ENCODE measurements around the gene EHBP1L1. TPM values are rescaled to one million over a fixed set of nuclear protein-coding genes. Genes with fewer than 3 reads are reported as not detected.
A peak's percentile ranks its signal among the peaks of the same experiment; 100 is the strongest.
"Not testable (repeated sequence)": the region's sequence is repeated elsewhere in the genome, so short reads cannot be mapped to it uniquely, and the experiment has no call there.

Gene EHBP1L1
- total RNA-seq, 4 donors from 2014 or later: 46.5 to 101 (median 87.4) TPM

DNA sequence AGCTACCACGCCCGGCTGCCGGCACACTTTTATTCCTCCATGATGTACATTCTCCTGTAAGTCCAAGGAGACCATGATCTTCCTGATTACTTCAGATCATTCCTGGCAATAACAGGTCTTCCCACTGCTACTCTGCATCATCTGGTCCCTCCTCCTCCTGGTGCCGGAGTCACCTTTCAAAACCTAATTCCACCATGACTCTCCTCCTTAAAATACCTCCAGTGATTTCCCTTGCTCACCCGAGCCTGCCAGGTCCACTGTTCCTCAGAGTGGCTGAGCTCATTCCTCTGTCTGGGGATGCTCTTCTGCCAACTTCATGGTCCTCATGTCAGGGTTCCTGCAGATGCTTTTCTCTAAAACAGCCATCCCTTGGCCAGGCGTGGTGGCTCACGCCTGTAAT, 13.8 kb upstream of the EHBP1L1 start:
- TF ChIP-seq, protein P1, sequence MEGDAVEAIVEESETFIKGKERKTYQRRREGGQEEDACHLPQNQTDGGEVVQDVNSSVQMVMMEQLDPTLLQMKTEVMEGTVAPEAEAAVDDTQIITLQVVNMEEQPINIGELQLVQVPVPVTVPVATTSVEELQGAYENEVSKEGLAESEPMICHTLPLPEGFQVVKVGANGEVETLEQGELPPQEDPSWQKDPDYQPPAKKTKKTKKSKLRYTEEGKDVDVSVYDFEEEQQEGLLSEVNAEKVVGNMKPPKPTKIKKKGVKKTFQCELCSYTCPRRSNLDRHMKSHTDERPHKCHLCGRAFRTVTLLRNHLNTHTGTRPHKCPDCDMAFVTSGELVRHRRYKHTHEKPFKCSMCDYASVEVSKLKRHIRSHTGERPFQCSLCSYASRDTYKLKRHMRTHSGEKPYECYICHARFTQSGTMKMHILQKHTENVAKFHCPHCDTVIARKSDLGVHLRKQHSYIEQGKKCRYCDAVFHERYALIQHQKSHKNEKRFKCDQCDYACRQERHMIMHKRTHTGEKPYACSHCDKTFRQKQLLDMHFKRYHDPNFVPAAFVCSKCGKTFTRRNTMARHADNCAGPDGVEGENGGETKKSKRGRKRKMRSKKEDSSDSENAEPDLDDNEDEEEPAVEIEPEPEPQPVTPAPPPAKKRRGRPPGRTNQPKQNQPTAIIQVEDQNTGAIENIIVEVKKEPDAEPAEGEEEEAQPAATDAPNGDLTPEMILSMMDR (IDR thresholded peaks at IDR 0.05): no peak
- TF ChIP-seq POLR2A (IDR thresholded peaks at IDR 0.05): no peak
- Histone ChIP-seq H3K4me3 (no peak overlapping the region), H3K9me3 (no peaks in the 10 kb centered on the region), H3K4me1 (peaks cover 32 to 62% (median 33%) of the 10 kb centered on the region in 3 donors), H3K36me3 (peaks cover 0 to 9% (median 0%) of the 10 kb centered on the region in 3 donors), H3K27me3 (no peaks in the 10 kb centered on the region), H3K27ac (no peak overlapping the region)
- intact Hi-C loops (cut with DNase I): no loop called here
- DNase-seq: no peak
- WGBS, 2 donors: 82 to 88% methylated on average over 5 to 7 of the region's 7 CpGs

DNA sequence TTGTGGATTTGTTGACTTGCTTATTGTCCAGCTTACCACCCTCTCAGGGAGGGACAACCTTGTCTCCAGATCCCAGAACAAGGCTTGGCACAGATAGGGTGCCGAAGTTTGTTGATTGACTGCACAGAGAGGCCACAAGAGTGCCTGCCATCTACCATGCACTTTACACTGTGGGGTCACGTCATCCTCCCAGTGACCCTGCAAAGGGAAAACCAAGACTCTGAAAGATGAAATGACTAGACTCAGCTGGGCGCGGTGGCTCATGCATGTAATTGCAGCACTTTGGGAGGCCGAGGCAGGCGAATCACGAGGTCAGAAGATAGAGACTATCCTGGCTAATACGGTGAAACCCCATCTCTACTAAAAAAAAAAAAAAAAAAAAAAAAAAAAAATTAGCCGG, 13.1 kb upstream of the EHBP1L1 start:
- Histone ChIP-seq H3K36me3 (peaks cover 0 to 14% (median 0%) of the 10 kb centered on the region in 3 donors), H3K9me3 (no peaks in the 10 kb centered on the region), H3K27ac (no peak overlapping the region), H3K27me3 (no peaks in the 10 kb centered on the region), H3K4me3 (no peak overlapping the region), H3K4me1 (peaks cover 27 to 62% (median 30%) of the 10 kb centered on the region in 3 donors)
- 76 to 80% methylated on average over 1 to 9 of the region's 9 CpGs for WGBS, 2 donors
- intact Hi-C loops (cut with DNase I): no loop called here
- DNase-seq: no peak
- TF ChIP-seq, protein P1 (IDR thresholded peaks at IDR 0.05): no peak
- no peak for TF ChIP-seq POLR2A (IDR thresholded peaks at IDR 0.05)

DNA sequence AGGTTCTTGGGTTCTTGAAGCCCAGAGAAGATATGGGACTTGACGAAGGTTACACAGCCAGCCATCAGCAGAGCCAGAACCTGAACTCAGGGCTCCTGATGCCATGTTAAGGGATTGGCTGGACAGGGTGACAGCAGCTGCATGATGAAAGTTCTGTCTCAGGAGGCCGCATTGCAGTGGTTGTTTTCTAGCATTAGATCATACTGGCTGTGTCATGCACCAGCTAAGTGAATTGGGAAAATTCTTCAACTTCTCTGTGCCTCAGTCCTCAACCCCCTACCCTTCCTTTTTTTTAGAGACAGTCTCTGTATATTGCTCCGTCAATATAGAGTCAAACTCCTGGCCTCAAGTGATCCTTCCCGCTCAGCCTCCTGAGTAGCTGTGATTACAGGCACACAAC, 12.3 kb upstream of the EHBP1L1 start:
- H3K27me3 ChIP-seq: no peaks in the 10 kb centered on the region
- H3K36me3 ChIP-seq: peaks cover 0 to 22% (median 0%) of the 10 kb centered on the region in 3 donors
- peaks cover 29 to 62% (median 37%) of the 10 kb centered on the region in 3 donors for H3K4me1 ChIP-seq
- no peak overlapping the region for H3K27ac ChIP-seq
- DNase-seq: no peak
- TF ChIP-seq, protein P1 (IDR thresholded peaks at IDR 0.05): no peak
- WGBS, 2 donors: 93 to 96% methylated on average over 4 of the region's 4 CpGs
- intact Hi-C loops (cut with DNase I): no loop called here
- H3K9me3 ChIP-seq: no peaks in the 10 kb centered on the region
- H3K4me3 ChIP-seq: no peak overlapping the region

DNA sequence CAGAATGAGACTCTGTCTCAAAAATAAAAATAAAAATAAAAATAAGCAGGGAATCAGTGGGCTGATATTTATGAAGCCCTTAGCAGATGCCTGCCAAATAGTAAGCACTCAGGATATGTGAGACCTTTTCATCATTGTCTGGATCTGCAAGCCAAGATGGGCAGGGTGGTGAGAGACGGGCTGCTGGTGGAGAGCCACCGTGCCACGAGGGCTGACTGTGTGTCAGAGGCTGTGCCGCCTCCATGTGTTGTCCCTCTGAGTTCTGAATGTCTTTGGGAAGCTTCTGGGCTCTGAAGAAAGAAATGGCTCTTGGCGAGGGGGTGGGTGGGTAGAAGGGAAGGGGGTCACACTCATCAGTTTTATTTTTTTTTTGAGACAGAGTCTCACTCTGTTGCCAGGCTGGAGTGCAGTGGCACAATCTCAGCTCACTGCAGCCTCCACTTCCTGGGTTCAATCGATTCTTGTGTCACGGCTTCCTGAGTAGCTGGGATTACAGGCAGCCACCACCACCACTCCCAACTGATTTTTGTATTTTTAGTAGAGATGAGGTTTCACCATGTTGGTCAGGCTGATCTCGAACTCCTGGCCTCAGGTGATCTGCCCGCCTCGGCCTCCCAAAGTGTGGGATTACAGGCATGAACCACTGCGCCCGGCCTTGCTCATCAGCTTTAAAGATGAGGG, 10.8 kb upstream of the EHBP1L1 start:
- Histone ChIP-seq H3K4me1 (peaks cover 25 to 60% (median 30%) of the 10 kb centered on the region in 3 donors), H3K27ac (peak overlapping the region in 3 of 4 donors; percentile 36 to 45 (median 41)), H3K36me3 (peaks cover 0 to 24% (median 0%) of the 10 kb centered on the region in 3 donors)
- WGBS, 2 donors: 73 to 77% methylated on average over 5 to 12 of the region's 12 CpGs
- H3K9me3 ChIP-seq; H3K27me3 ChIP-seq; H3K4me3 ChIP-seq; intact Hi-C loops (cut with DNase I); DNase-seq: not testable (repeated sequence)

DNA sequence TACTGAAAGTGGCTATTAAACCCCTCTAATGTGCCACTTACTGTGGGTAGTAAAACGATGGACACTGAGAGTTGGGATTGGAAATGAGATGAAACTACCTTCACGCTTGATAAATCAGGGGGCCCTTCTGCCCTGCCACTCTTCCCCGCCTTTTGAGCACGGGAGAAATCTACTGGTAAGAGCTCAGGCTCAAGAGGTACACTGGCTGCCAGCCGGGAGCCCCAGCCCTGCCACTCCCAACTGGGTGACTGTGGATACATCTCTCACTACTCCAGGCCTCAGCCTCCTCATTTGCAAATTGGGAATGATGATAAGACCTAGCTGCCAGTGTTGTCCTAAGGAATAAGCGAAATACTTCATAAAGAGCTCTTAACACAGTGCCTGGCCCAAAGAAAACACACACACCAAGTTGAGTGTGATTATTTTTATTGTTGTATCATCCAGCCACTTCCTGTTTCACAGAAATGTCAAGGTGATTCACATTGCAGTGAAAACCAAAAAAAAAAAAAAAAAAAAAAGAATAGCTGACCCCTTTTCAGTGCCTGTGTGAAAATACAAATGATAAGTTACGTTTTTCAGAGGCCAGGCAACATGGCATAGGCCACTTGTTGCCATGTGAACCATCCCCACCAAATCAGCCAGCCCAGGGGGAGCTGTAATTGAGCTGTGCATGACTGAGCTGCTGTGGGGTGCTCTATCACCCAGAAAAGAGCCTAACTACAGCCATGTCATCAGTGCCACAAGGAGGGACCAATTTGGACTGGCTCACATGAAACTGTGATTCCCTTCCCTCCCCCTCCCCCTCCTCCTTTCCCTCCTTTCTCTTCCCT, 10.0 kb upstream of the EHBP1L1 start:
- Histone ChIP-seq H3K4me1 (peaks cover 20 to 57% (median 23%) of the 10 kb centered on the region in 3 donors), H3K27ac (peak overlapping the region; percentile 21 to 45 (median 38)), H3K36me3 (peaks cover 0 to 24% (median 0%) of the 10 kb centered on the region in 3 donors), H3K9me3 (no peaks in the 10 kb centered on the region), H3K27me3 (no peaks in the 10 kb centered on the region), H3K4me3 (no peak overlapping the region)
- no peak for DNase-seq
- WGBS, 2 donors: 62 to 78% methylated on average over 7 of the region's 7 CpGs
- intact Hi-C loops (cut with DNase I): no loop called here
- no peak for TF ChIP-seq POLR2A (IDR thresholded peaks at IDR 0.05)
- TF ChIP-seq, protein P1 (IDR thresholded peaks at IDR 0.05): no peak
